Inflammatory macrophage treated with lipopolysaccharide for 4 hours (primary cell): ENCODE data around the gene STK17A.

Experiments
- DNase-seq: peaks from one replicate; pipeline ENCODE4 v3.0.0-alpha.2; 2020

STK17A gene

DNA sequence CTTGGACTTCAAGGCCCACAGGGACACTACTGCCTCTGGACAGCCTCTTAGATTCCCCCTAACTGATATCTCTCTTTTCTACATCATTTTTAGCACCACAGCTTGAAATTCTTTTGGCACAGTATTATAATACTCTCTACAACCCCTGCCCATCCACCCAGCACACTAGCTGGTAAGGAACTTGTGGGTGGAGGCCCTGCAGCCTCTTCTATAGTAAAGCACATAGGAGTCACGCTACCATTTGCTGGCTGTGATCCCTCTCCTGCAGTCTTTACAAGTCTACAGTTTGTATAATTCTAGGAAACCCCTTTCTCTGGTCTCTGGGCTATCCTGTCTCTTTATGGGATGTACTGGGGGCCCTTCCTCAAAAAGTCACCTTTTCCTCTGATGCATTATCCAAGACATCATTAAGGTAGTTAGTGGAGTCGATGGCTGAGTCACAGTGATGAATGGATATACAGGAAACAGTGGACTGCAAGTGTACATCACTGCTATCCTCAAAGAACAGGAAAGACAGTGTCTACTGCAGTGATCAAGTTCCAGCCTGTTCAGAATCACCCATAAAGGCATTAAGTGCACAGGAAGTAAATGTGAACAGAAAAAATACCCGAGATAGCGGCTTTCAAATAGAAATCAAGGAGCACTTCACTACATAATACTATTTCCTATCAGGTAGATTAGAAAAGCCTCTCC lies 54.4 kb downstream of the STK17A start:
- no peak for DNase-seq

DNA sequence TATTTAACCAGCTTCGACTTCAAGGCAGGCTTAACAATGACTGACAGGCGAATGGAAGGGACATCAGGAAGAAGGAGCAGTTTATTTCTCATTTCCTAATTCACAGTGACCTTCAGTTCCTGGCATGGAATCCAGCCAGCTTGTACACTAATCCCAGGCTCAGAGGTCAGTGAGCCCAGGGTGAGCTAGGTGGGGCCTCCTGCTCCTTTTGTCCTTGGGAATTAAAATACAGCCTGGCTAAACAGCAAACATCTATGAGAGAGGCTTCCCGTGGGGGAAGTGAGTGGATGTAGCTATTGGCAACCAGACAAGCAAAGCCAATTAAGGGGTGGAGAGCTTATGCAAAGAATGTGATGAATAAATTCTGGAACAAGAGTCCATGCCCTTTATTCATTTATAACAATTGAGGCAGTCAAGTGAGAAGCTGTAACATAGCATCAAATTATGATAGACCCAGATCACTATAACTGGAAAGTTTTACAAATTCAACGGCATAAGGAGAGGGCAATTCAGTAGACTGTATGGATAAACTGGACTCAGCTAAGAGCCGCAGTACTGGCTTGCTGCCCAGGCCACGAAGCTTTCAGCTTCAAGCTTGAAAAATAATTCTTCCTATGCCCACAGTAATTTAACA lies 57.1 kb downstream of the STK17A start:
- DNase-seq, result no peak

DNA sequence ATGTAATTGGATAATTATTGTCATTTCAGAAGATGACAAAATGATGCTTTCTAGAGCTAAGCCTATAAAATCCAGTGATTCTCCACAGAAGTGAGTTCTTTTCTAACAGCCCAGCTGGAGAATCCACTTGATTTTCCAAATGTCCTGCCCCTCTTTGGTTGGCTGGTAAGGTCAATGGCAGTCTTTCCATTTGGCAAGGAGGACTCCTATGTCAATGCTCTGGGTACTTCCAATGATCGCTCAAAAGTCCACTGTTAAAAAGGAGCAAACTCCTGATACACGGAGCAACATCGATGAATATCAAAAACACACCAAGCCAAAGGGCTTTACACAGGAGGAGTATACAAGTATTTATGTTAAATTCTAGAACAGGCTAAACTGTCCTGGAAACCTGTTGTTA lies 57.8 kb downstream of the STK17A start:
- DNase-seq, result no peak

DNA sequence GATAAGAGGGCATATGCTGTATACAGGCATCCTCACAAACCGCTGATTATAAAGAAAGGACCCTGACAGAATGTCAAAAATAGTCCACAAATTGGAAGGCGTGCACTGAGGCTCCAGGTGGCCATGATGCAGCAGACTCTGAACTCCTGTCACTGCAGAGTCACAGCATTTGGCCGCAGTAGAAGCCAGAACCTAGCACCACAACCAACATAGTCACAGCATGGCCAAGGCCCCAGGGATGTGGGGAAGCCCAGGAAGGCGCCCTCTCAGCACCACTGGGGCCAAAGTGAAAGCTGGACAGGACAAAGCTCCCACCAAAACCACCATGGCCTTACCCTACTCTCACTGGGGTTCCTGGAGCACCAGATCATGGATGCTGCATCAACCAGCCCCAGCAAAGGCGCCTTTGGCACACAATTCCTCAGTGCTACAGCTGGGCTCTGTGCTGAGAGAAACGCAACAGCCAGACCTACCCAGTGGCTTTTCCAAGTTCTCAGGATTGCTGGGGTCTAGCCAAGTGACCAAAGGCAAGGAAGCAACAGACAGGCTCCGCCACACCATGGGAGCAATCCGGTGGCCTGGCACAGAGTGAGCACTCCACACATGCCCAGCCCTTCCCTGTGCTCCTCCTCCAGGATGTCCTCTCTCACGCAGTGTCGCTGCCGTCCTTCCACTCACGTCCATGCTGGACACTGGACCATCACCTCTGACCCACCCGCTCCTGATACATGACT lies 60.2 kb downstream of the STK17A start:
- DNase-seq, result no peak

DNA sequence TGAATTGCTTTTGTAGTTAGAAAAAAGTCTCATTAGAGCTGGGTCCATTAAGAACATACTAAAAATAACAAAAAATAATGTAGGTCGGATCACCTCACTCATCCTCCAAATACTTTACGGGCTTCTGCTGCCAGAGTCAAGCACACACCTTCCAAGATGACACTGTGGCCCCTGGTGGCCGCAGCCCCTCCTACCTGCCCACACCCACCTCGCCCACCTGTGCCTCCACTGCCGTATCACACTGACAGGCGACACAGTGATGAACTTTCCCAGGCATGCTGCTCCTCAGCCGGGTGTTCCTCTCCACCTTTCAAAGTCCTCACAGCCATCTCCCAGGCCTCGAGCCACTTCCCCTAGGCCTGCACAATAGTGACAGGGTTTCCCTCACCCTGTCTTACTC lies 60.9 kb downstream of the STK17A start:
- no peak for DNase-seq

DNA sequence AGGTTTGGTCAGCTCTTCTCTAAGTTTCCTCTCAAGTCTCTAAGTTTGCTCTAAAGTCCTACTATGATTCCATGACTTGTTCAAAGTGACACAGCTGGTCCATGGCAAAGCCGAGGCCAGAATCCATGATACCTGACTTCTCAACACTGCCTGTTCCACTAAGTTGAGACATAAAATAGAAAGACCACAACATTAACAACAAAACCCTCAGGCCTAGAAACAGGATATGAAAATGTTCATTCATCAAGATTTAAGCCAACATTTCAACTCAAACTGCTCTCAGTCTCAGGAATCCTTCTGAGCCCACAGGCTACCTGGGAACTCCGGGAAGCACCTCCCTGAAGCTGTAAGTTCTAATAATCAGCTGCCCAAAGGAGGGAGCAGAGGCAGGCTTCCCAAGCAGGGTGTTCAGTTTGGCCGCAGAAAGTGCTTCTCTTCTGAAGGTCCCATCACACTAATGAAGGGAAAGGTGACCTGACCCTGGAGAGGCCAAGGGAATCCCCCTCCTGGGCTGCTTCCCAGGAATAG lies 62.9 kb downstream of the STK17A start:
- DNase-seq, result no peak

DNA sequence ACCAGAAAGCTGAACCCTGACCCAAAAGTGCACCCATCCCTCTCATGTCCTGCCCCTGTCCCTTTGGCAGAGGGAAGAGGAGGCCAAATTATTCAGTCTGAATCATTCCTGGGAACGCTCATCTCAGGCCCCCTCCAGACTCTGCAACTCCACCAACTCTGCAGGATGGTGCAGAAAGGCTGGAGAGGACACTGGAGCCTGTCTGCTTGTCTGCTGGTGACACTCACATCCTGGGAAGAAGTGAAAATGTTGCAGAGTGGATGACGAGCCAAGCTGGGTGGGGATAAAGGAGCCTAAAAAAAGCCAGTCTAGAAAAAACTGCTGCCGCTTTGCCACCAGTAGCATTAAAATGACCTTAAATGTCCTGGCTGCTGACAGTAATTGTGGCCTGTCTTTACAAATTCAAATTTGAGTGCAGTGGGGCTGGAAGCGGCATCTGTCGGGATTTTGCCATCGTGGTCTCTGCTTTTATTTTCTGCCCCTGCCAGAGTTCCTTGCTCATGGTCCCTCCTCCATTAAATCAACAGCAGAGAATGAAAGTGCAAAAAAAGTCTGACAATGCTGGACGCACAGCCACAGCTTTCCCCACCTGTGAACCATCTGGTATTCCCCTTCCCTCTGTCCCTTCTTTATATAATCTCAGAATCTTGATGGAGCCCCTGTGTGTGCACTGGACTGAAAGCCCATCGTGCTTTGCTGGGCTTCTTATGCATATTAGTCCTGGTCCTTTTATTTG lies 63.9 kb downstream of the STK17A start:
- no peak for DNase-seq

DNA sequence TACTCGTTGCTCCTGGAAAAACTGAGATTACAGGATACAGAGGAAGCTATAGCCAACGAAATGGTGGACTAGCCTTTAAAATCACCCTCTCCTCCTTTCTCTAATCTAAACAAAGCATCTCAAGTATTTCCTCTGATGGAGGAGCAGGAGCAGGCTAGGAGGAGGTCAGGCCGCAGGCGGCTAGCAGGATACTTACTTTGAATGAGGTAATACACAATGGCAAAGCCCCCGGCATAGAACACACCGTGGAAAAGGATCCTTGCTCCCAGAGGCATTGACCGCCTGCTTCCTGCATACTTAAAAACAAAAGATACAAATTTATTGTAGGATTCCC lies 64.4 kb downstream of the STK17A start:
- DNase-seq, result no peak

DNA sequence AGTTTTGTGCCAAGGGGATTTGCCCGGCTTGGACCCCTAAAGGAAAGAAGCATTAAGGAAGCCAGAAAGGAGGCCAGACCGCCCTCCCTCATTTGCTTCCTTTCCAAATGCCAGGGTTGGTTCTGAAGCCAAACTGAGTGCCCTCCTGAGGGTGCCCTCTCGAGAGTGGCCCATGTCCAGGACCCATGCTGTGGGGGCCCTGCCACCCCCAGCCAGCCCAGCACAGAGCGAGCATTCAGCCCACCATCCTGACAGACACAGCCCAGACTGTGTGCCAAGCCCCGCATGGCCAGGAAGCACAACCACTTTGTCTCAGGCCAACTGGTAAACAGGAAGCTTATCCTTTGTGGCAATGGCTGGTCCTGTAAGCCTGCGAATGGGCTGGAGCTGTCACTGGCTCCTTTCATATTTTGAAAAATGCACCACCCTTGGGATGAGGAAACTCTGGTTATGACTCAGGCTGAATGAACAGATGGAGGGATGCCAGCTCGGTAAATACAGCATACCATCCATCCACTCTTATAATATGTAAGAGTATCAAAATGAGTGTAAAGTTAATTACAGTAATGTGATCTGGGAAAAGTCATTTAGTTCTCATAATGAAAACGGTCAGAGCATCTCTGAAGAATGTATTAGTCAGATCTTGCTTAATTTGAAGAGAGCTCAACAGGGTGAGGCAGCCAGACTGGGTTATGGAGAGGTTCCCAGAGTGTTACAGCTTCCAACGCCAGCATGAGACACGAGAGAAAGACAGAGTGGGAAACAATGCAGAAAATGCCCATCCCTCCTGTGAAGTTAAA lies 65.0 kb downstream of the STK17A start:
- peak; percentile 61 for DNase-seq

DNA sequence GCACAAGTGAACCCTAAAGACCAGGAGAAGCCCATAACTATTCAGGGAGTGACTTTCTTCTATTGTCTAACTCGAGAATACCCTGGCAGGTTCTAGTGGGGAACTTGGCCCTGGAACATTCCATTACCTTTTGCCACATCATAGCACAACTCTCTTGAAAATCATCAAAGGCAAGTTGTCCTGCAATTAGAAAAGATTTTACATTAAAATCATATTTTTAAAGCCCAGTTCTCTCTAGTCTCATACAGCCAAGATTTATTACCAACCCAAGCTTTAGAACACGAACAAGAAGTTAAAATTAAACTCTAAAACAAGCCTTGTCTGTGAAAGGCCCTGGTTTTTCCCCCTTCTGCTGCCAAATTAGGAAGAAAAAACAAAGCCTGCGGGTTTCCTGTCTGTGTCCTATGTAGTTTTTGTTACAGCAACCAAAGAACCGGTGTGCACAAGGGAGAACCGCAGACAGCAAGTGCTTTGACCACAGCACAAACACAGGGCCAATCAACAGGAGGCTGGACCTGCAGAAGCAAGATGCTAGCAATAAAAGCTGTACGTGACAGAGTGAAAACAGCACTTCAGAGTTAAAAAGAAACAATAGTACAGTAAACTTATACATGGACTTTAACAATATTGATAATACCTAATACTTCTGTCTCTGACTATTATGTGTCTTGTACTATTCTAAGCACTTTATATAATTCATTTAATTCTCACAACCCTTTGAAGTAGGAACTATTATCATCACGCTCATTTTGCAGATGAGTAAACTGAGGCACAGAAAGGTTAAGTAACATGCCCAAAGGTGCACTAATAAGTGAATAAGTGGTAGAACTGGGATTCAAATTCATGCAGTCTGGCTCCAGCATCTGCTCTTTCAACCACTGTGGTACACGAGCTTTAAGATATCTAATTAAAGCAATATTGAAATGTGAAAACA lies 65.8 kb downstream of the STK17A start:
- no peak for DNase-seq

DNA sequence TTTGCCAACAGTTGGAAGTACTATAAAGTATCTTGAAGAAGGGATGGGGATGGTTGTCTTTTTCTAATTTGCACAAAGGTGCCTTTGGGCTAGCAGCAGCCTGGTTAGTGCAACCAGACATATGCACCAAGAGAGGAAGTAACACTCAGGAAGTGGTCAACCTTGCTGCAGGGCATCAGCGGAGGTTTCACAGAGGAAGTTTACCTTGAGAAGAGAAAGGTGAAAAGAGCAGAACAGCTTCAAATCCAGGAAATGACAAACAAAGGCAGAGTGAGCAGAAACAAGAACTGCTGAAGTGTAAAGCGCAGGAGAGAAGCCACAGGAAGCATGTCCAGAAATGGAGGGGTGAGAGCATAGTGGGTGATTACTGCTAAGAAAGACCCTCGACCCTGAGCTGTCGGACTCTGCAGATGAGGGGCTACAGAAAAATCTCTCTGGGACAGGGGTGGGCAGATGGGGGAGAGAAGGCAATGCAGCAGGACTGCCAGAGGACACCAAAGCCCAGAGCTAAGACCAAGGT lies 66.9 kb downstream of the STK17A start:
- DNase-seq, result no peak

DNA sequence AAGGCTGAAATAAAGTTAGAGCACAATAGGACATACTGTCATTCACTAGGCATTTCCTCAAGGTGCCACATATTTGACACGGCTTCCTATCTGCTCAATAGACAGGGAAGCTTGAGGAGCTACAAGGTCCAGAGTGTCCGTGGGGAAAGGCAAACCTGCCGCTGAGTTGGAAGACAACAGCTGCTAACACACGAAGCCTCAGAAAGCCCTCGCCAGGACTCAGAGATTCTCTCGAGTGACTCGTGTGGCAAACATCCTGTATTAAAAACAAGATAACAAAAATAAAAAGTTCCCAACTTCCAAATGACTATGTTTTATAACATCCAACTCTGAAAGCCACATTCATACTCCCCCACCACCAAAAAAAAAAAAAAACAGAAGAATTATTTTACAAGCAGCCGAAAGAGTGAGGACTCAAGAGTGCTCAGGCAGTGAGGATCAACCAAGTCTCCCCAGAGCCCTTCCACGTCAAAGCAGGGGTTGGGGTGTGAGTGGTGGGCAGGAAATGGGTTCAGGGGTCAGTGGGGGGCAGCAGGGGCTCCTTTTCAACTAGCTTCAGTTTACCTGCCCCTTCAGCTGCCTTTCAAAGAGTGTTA lies 67.6 kb downstream of the STK17A start:
- no peak for DNase-seq

DNA sequence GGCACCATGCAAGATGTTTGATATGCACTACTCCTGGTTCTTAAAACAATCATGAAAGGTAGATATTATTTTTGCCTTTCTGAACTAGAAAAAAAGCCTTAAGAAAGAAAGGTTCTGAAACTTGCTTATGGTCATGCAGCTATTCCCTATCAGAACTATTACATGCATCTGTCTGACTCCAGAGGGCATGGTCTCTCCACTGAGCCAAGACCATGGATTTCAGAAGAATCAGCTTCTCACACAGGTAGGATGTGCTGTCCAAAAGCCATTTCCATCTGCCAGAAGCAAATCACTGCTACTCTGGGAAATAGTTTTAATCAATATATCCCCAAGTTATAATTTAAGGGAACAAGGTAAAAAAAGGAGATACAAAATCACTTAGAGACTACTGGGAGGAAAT lies 69.5 kb downstream of the STK17A start:
- DNase-seq, result no peak

DNA sequence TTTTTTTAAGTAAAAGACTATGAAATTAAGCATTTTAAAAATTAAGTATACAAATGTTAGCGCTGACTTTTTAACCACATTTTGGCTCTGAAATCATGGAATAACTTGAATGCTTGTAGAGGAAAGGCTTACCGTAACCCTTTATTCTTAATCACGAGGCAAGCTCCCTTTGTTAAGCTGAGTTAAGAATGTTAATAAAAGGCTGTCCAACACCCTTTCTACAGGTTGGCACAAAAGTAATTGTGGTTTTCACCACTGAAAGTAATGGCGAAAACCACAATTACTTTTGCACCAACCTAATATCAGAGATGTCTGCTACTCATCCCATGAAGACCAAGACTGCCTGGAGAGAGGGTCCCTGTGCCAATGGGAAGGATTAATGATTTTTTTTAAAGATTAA lies 70.6 kb downstream of the STK17A start:
- DNase-seq, result no peak

DNA sequence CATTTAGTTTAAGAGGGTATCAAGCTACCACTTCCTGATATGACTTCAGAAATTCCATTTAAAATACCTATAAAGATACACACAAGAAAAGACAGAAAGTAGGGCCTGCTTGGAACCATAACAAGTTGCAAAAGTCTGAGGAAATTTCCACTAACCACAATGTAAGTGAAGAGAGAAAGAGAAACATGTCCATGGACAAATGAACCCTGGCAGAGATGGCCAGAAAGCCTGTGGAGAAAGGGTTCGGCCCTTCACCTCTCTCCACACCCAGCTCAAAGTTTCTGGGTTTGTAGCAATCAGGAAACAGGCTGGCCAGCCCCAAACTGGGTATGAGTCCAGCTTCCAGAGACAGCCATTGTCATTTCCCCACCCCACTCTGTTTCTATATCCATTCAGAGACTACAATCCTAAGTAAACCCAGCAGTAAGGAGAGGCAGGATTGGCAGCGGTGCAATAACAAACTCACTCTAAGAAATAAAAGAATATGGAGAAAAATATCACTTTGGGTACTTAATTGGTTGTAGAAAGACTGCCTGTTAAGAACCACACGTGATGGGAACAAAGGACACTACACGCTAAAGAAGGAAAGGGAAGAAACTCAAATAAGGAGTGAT lies 71.1 kb downstream of the STK17A start:
- no peak for DNase-seq

DNA sequence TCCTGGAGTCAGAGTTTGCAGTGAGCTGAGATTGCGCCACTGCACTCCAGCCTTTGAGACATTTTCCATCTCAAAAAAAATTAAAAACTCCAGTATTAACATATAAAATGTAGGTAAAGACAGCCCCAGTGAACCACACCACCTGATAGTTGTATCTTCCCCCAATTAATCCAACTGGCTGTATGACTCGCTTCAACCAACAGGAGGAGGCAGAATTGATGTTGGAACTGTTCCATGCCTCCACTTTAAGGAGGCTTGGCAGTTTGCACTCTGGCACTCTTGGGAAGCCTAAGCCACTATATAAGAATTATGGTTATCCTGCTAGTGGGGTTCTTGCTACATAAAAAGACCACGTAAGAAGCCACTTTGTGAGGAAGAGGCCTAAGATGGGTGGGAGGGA lies 72.7 kb downstream of the STK17A start:
- DNase-seq, result no peak

DNA sequence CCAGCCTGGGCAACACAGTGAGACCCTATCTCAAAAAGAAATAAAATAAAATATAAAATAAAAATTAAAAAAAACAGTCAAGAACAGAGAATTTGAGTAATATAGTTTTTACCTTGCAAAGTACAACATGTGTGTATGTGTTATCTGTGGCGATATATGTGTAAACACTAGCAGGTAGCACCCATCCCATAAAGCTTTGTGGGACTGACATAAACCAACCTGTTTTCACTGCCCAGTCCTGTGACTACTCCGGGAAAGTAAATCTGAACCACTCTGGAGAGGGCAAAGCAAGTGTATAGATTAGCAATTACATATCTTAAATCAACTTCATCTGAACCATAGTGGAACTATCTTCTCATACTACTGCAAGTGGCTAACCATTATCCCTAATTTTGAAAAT lies 74.1 kb downstream of the STK17A start:
- no peak for DNase-seq

DNA sequence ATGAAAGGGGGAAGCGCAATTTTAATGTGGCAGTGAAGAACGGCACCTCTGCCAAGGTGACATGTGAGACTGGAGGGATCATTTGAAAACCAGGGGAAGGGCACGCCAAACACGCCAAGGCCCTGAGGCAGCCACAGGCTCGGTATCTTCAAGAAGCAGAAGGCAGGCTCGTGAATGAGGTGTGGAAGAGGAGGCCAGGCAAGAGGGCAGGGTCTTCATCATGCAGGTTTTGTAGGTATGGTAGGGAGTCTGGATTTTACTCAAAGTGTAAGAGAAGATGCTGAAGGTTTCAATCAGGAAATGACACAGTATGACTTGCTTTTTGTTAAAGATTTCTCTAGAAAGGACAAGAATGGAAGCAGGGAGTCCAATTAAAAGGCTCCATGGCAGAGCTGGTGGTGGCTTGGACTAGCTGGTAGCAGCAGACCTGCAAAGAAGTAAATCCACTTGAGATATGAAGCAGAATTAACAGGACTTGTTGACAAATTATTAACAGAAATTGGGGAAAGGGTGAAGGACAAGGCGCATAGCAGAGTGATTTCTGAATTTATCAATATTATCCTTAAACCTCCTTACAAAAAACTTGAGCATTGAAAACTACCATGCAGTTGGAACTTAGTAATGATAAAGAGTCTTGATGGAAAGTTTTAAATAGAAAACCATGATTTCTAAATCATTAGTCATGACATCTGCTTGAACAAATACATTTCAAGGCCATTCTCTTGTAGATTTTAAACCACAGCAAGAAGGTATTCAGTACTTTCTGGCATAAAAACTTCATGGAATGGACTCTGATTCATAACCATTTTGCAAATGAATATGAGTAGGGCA lies 76.0 kb downstream of the STK17A start:
- DNase-seq, result no peak

DNA sequence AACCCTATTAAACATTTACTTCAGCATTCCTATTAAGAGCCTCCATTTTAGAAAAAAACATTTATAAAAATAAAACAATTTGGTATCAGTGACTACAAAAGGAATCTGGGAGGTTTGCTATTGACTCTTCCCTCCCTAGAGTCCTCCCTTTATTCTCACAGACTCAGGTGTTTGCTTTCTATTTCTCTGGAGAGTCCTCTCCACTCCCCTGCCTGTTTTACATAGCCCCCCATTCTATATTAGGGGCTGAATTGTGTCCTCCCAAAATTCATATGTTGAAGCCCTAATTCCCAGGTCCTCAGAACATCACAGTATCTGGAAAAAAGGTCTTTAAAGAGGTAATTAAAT lies 76.6 kb downstream of the STK17A start:
- DNase-seq, result no peak

DNA sequence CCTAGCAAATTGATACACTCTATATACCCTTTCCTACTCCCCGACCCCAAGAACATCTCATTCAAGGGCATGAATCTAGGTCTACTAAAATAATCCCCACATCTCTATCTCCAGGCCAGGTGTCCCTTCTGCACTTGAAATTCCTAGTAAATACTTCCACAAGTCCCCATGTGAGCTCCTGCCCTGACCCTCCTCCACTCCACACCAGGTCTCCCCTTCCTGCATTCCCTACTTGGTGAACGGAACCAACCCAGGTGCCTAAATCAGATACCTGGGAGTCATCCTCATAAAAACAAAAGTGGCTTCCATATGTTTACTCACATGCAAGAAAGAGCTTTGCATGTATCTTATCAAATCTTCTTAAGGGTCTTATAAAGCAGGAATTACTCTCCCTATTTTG lies 77.2 kb downstream of the STK17A start:
- DNase-seq, result no peak
